Liver (tissue), 3 donors: ENCODE results near the gene ATG9A.
"Not testable (repeated sequence)": the region's sequence is repeated elsewhere in the genome, so short reads cannot be mapped to it uniquely, and the experiment has no call there.

Experiments
- RAD21 ChIP-seq, 2 donors: IDR thresholded peaks; 2 replicates each; pipeline ENCODE4 v1.6.1; 2016; ENCODE audit warnings: antibody characterized with exemption in 2 of 2, mild to moderate bottlenecking in 2 of 2
- REST ChIP-seq: IDR thresholded peaks from 2 replicates; pipeline ENCODE4 v1.6.1; 2016; ENCODE audit warnings: antibody characterized with exemption, mild to moderate bottlenecking
- SP1 ChIP-seq: IDR thresholded peaks from 2 replicates; pipeline ENCODE4 v1.6.1; 2018; ENCODE audit warnings: antibody characterized with exemption, mild to moderate bottlenecking
- ZBTB33 ChIP-seq: IDR thresholded peaks from 2 replicates; pipeline ENCODE4 v1.6.1; 2016; ENCODE audit warnings: antibody characterized with exemption
- TF ChIP-seq, protein P1 (sequence below): fragments of 150-350 bp; IDR thresholded peaks from 2 replicates; pipeline ENCODE4 v1.5.1; 2017; ENCODE audit warnings: improper control_type of control experiment, low read depth, low read length; ENCODE audit not compliant: missing input control
- donor health status: healthy.
- donor health status: healthy.

GRCh38 chr2:219200502-219201326 lies 28.7 kb downstream of the ATG9A start:
- TF ChIP-seq ZBTB33; RAD21 (IDR thresholded peaks at IDR 0.05); SP1; REST: not testable (repeated sequence)
- TF ChIP-seq, protein P1, sequence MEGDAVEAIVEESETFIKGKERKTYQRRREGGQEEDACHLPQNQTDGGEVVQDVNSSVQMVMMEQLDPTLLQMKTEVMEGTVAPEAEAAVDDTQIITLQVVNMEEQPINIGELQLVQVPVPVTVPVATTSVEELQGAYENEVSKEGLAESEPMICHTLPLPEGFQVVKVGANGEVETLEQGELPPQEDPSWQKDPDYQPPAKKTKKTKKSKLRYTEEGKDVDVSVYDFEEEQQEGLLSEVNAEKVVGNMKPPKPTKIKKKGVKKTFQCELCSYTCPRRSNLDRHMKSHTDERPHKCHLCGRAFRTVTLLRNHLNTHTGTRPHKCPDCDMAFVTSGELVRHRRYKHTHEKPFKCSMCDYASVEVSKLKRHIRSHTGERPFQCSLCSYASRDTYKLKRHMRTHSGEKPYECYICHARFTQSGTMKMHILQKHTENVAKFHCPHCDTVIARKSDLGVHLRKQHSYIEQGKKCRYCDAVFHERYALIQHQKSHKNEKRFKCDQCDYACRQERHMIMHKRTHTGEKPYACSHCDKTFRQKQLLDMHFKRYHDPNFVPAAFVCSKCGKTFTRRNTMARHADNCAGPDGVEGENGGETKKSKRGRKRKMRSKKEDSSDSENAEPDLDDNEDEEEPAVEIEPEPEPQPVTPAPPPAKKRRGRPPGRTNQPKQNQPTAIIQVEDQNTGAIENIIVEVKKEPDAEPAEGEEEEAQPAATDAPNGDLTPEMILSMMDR = not testable (repeated sequence)
